ENCODE data around the gene MAPK9.

The MAPK9 gene

GRCh38 chr5:180282281-180282680, 9.6 kb downstream of the MAPK9 start:
- TF ChIP-seq CTCF (IDR thresholded peaks at IDR 0.05; ENCODE audit: insufficient read depth, low read length, poor library complexity, severe bottlenecking) (no peak), EZH2phosphoT487 (conservative IDR thresholded peaks at IDR 0.05; ENCODE audit: low read length) (no peak)
- H3K27ac ChIP-seq (ENCODE audit: low read depth, low read length) = no peak overlapping the region
- H3K27me3 ChIP-seq (ENCODE audit: low read length) = no peaks in the 10 kb centered on the region
- H3K36me3 ChIP-seq (ENCODE audit: low read length) = peaks cover 25% of the 10 kb centered on the region
- H3F3A ChIP-seq (ENCODE audit: insufficient read depth) = no peaks in the 10 kb centered on the region
- no peak overlapping the region for H2AFZ ChIP-seq (ENCODE audit: low read depth, low read length, severe bottlenecking)
- peaks cover 50% of the 10 kb centered on the region for H3K79me2 ChIP-seq (ENCODE audit: insufficient read depth, low read length)
- H3K9me3 ChIP-seq (ENCODE audit: insufficient read depth, low read length) = no peaks in the 10 kb centered on the region
- H3K9ac ChIP-seq (ENCODE audit: low read length) = no peak overlapping the region
- H3K4me2 ChIP-seq (ENCODE audit: low read depth, low read length, poor library complexity, severe bottlenecking) = no peak overlapping the region
- no peaks in the 10 kb centered on the region; the same call in 1 of the 2 replicates for H4K20me1 ChIP-seq (ENCODE audit: low read depth, low read length)
- no peaks in the 10 kb centered on the region for H3K9me2 ChIP-seq (replicated peaks; ENCODE audit: insufficient read depth, low read length)
- H3K4me3 ChIP-seq (ENCODE audit: insufficient read depth, low read length, poor library complexity, severe bottlenecking) = no peak overlapping the region

GRCh38 chr5:180281706-180282105, 10.2 kb downstream of the MAPK9 start:
- Histone ChIP-seq H3K9ac (ENCODE audit: low read length) (no peak overlapping the region), H3K79me2 (ENCODE audit: insufficient read depth, low read length) (peaks cover 44% of the 10 kb centered on the region), H3K9me2 (replicated peaks; ENCODE audit: insufficient read depth, low read length) (no peaks in the 10 kb centered on the region), H3K27ac (ENCODE audit: low read depth, low read length) (no peak overlapping the region), H3K4me2 (ENCODE audit: low read depth, low read length, poor library complexity, severe bottlenecking) (no peak overlapping the region), H3F3A (ENCODE audit: insufficient read depth) (no peaks in the 10 kb centered on the region), H3K36me3 (ENCODE audit: low read length) (peaks cover 30% of the 10 kb centered on the region), H3K27me3 (ENCODE audit: low read length) (no peaks in the 10 kb centered on the region), H4K20me1 (ENCODE audit: low read depth, low read length) (no peaks in the 10 kb centered on the region; the same call in 1 of the 2 replicates), H2AFZ (ENCODE audit: low read depth, low read length, severe bottlenecking) (no peak overlapping the region), H3K4me3 (ENCODE audit: insufficient read depth, low read length, poor library complexity, severe bottlenecking) (no peak overlapping the region), H3K9me3 (ENCODE audit: insufficient read depth, low read length) (no peaks in the 10 kb centered on the region)
- TF ChIP-seq EZH2phosphoT487 (conservative IDR thresholded peaks at IDR 0.05; ENCODE audit: low read length) (no peak), CTCF (IDR thresholded peaks at IDR 0.05; ENCODE audit: insufficient read depth, low read length, poor library complexity, severe bottlenecking) (no peak)

GRCh38 chr5:180274695-180275094, 17.2 kb downstream of the MAPK9 start:
- no peaks in the 10 kb centered on the region for H3K79me2 ChIP-seq (ENCODE audit: insufficient read depth, low read length)
- no peak overlapping the region for H3K4me2 ChIP-seq (ENCODE audit: low read depth, low read length, poor library complexity, severe bottlenecking)
- no peaks in the 10 kb centered on the region for H4K20me1 ChIP-seq (ENCODE audit: low read depth, low read length)
- H3K36me3 ChIP-seq (ENCODE audit: low read length) = peaks cover 34% of the 10 kb centered on the region
- H3K27ac ChIP-seq (ENCODE audit: low read depth, low read length) = no peak overlapping the region
- H3K9ac ChIP-seq (ENCODE audit: low read length) = no peak overlapping the region
- H2AFZ ChIP-seq (ENCODE audit: low read depth, low read length, severe bottlenecking) = no peak overlapping the region
- H3K9me3 ChIP-seq (ENCODE audit: insufficient read depth, low read length) = no peaks in the 10 kb centered on the region
- H3K27me3 ChIP-seq (ENCODE audit: low read length) = no peaks in the 10 kb centered on the region
- no peaks in the 10 kb centered on the region for H3F3A ChIP-seq (ENCODE audit: insufficient read depth)
- TF ChIP-seq EZH2phosphoT487 (conservative IDR thresholded peaks at IDR 0.05; ENCODE audit: low read length) = no peak
- no peak for TF ChIP-seq CTCF (IDR thresholded peaks at IDR 0.05; ENCODE audit: insufficient read depth, low read length, poor library complexity, severe bottlenecking)
- H3K9me2 ChIP-seq (replicated peaks; ENCODE audit: insufficient read depth, low read length) = no peaks in the 10 kb centered on the region
- no peak overlapping the region for H3K4me3 ChIP-seq (ENCODE audit: insufficient read depth, low read length, poor library complexity, severe bottlenecking)

Measured in SU-DHL-6 (cell line).